PC-3 (cell line): ENCODE results near the gene NINL. TPM values are rescaled to one million over a fixed set of nuclear protein-coding genes. Genes with fewer than 3 reads are reported as not detected.

ENCODE experiments used
- ATAC-seq: fragments of 200-7000 bp; cut with Tn5 transposase; 2 replicates; pipeline ENCODE4 v1.9.1; 2020; ENCODE audit warnings: mild to moderate bottlenecking, moderate library complexity
- BruUV-seq: library from RNA; stranded (reverse); fragments of 400-500 nt; replicated peaks from 2 replicates; lab custom pipeline; 2021; lab: Mats Ljungman, UMichigan
- CTCF ChIA-PET: fragments of 300-600 bp; sonication (Branson Sonifier 250); formaldehyde crosslinking; loops from one replicate; lab custom pipeline; 2022; ENCODE audit warnings: antibody characterized with exemption; lab: Charles Lee
- POLR2A ChIA-PET: fragments of 300-600 bp; sonication (Branson Sonifier 250); formaldehyde crosslinking; loops from one replicate; lab custom pipeline; 2022; ENCODE audit warnings: antibody characterized with exemption; ENCODE audit not compliant: unreplicated experiment; lab: Charles Lee
- DNase-seq: peaks from one replicate; pipeline ENCODE4 v3.0.0-alpha.2; 2015
- H2AFZ ChIP-seq: fragments of 300-600 bp; sonication (generic); 2 replicates; pipeline ENCODE4 v1.6.0; 2016; ENCODE audit warnings: antibody characterized with exemption, low read length
- H3F3A ChIP-seq: fragments of 300-600 bp; sonication (generic); one replicate; pipeline ENCODE4 v1.6.0; 2017; ENCODE audit warnings: antibody characterized with exemption, low read length, control low read depth, mild to moderate bottlenecking; ENCODE audit not compliant: unreplicated experiment
- H3K27ac ChIP-seq: fragments of 300-600 bp; sonication (generic); 2 replicates; pipeline ENCODE4 v1.5.1; 2016; ENCODE audit warnings: mild to moderate bottlenecking, low read length
- H3K27me3 ChIP-seq: fragments of 300-600 bp; sonication (generic); 2 replicates; pipeline ENCODE4 v1.6.1; 2016; ENCODE audit warnings: low read length, mixed read lengths
- H3K36me3 ChIP-seq: fragments of 300-600 bp; sonication (generic); 2 replicates; pipeline ENCODE4 v1.6.1; 2016; ENCODE audit warnings: low read depth, mixed run types, low read length, mixed read lengths
- H3K4me1 ChIP-seq: fragments of 300-600 bp; sonication (generic); 2 replicates; pipeline ENCODE4 v1.5.1; 2016; ENCODE audit warnings: low read length; ENCODE audit not compliant: insufficient read depth
- H3K4me2 ChIP-seq: fragments of 300-600 bp; sonication (generic); 2 replicates; pipeline ENCODE4 v1.6.0; 2016; ENCODE audit warnings: low read length
- H3K4me3 ChIP-seq: fragments of 300-600 bp; sonication (generic); 2 replicates; pipeline ENCODE4 v1.5.1; 2016; ENCODE audit warnings: mild to moderate bottlenecking, low read length, mixed read lengths
- H3K79me2 ChIP-seq: fragments of 300-600 bp; sonication (generic); 2 replicates; pipeline ENCODE4 v1.6.1; 2017; ENCODE audit warnings: low read length, mixed read lengths
- H3K9ac ChIP-seq: fragments of 300-600 bp; sonication (generic); 2 replicates; pipeline ENCODE4 v1.6.0; 2016; ENCODE audit warnings: mild to moderate bottlenecking, low read length
- H3K9me2 ChIP-seq: fragments of 300-600 bp; sonication (generic); replicated peaks from 2 replicates; pipeline ENCODE4 v1.6.1; 2016; ENCODE audit warnings: mixed run types, low read length, mixed read lengths
- H3K9me3 ChIP-seq: fragments of 300-600 bp; sonication (generic); 2 replicates; pipeline ENCODE4 v1.6.1; 2016; ENCODE audit warnings: low read length, mixed read lengths
- H4K20me1 ChIP-seq: fragments of 300-600 bp; sonication (generic); 2 replicates; pipeline ENCODE4 v1.6.1; 2016; ENCODE audit warnings: low read length, mixed read lengths
- CTCF ChIP-seq: fragments of 300-600 bp; sonication (generic); conservative IDR thresholded peaks from 2 replicates; pipeline ENCODE4 v1.5.1; 2017; ENCODE audit warnings: antibody characterized with exemption, low read depth, mild to moderate bottlenecking, low read length
- EZH2 ChIP-seq: fragments of 300-600 bp; sonication (generic); IDR thresholded peaks from one replicate; pipeline ENCODE4 v1.6.1; 2017; ENCODE audit warnings: antibody characterized with exemption, mild to moderate bottlenecking, low read length; ENCODE audit not compliant: unreplicated experiment
- EZH2phosphoT487 ChIP-seq: fragments of 300-600 bp; sonication (generic); IDR thresholded peaks from 2 replicates; pipeline ENCODE4 v1.6.1; 2018; ENCODE audit warnings: mild to moderate bottlenecking, antibody characterized with exemption, low read length, borderline replicate concordance
- intact Hi-C: fragments of 100-400 bp; cut with micrococcal nuclease; formaldehyde crosslinking; loops from 2 replicates; pipeline ENCODE4 v1.9.0; 2023
- total RNA-seq: library from RNA; depleted of rRNA; stranded (reverse); fragments of >200 nt; gene quantifications from 2 replicates; pipeline ENCODE4 v1.2.3, GENCODE V29; 2014

Gene NINL
- total RNA-seq, 1 experiment from 2014 or later: 6.5 TPM

GRCh38 chr20:25464501-25465242 is 120.7 kb downstream of the NINL start:
- no peaks in the 10 kb centered on the region for H3K36me3 ChIP-seq
- H3K4me3 ChIP-seq: no peak overlapping the region
- H3K9ac ChIP-seq: no peak overlapping the region
- H3K4me1 ChIP-seq: no peaks in the 10 kb centered on the region
- no peaks in the 10 kb centered on the region for H3K27me3 ChIP-seq
- no peak overlapping the region for H3K27ac ChIP-seq
- H3K4me2 ChIP-seq: no peak overlapping the region
- H3F3A ChIP-seq: no peaks in the 10 kb centered on the region
- DNase-seq (no peak), ATAC-seq (no peak)
- H2AFZ ChIP-seq: no peak overlapping the region
- no peaks in the 10 kb centered on the region for H4K20me1 ChIP-seq
- H3K9me2 ChIP-seq: no peaks in the 10 kb centered on the region
- no TSS peak for BruUV-seq
- no peaks in the 10 kb centered on the region for H3K9me3 ChIP-seq
- intact Hi-C loops: no loop called here
- H3K79me2 ChIP-seq: no peaks in the 10 kb centered on the region
- POLR2A ChIA-PET: no interaction called here
- CTCF ChIA-PET: no interaction called here
- TF ChIP-seq CTCF (no peak), EZH2 (no peak), EZH2phosphoT487 (no peak)

- H3K4me1 ChIP-seq: no peaks in the 10 kb centered on the region
- ATAC-seq: no peak
- CTCF ChIA-PET: no interaction called here
- no peaks in the 10 kb centered on the region for H3K9me3 ChIP-seq
- intact Hi-C loops: no loop called here
- no peak for DNase-seq
- H3K4me3 ChIP-seq: no peak overlapping the region
- TF ChIP-seq EZH2 (no peak), EZH2phosphoT487 (no peak), CTCF (no peak)
- no peaks in the 10 kb centered on the region for H3F3A ChIP-seq
- H2AFZ ChIP-seq: no peak overlapping the region
- H3K27ac ChIP-seq: no peak overlapping the region
- no peak overlapping the region for H3K9ac ChIP-seq
- H3K36me3 ChIP-seq: no peaks in the 10 kb centered on the region
- no peaks in the 10 kb centered on the region for H3K79me2 ChIP-seq
- H4K20me1 ChIP-seq: no peaks in the 10 kb centered on the region
- no peak overlapping the region for H3K4me2 ChIP-seq
- no TSS peak for BruUV-seq
- POLR2A ChIA-PET: no interaction called here
- no peaks in the 10 kb centered on the region for H3K9me2 ChIP-seq
- H3K27me3 ChIP-seq: no peaks in the 10 kb centered on the region
Measured at GRCh38 chr20:25461786-25462545, 123.4 kb downstream of the NINL start.

DNA sequence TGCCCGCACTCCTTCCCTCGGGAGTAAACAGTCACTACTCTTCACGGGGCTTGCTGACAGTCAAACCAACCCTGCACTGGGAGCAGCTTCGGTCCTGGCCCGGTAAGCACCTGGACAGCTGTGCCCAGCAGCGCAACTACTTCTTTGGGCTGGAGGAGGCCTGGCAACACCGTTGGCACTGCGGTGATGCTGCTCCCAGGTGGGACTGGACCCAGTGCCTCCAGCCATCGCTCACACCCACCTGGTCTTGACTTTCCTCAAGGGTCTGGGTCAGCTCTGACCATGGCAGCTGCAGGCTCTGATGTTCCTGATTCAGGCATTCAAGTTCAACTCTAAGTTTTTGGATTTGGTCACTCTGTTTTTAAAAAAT is 124.1 kb downstream of the NINL start:
- ChIA-PET POLR2A (no interaction called here), CTCF (no interaction called here)
- H3K4me3 ChIP-seq: no peak overlapping the region
- H3K4me1 ChIP-seq: no peaks in the 10 kb centered on the region
- H3K4me2 ChIP-seq: no peak overlapping the region
- no peaks in the 10 kb centered on the region for H3K36me3 ChIP-seq
- H3K27me3 ChIP-seq: no peaks in the 10 kb centered on the region
- H3K9me3 ChIP-seq: no peaks in the 10 kb centered on the region
- TF ChIP-seq EZH2 (no peak), EZH2phosphoT487 (no peak), CTCF (no peak)
- BruUV-seq: no TSS peak
- H3K79me2 ChIP-seq: no peaks in the 10 kb centered on the region
- no peak overlapping the region for H2AFZ ChIP-seq
- DNase-seq: no peak
- no peak overlapping the region for H3K9ac ChIP-seq
- ATAC-seq: no peak
- no peak overlapping the region for H3K27ac ChIP-seq
- no peaks in the 10 kb centered on the region for H3F3A ChIP-seq
- H4K20me1 ChIP-seq: no peaks in the 10 kb centered on the region
- intact Hi-C loops: no loop called here
- H3K9me2 ChIP-seq: no peaks in the 10 kb centered on the region
